ENCODE measurements around the gene CTSA.

CTSA gene

DNA sequence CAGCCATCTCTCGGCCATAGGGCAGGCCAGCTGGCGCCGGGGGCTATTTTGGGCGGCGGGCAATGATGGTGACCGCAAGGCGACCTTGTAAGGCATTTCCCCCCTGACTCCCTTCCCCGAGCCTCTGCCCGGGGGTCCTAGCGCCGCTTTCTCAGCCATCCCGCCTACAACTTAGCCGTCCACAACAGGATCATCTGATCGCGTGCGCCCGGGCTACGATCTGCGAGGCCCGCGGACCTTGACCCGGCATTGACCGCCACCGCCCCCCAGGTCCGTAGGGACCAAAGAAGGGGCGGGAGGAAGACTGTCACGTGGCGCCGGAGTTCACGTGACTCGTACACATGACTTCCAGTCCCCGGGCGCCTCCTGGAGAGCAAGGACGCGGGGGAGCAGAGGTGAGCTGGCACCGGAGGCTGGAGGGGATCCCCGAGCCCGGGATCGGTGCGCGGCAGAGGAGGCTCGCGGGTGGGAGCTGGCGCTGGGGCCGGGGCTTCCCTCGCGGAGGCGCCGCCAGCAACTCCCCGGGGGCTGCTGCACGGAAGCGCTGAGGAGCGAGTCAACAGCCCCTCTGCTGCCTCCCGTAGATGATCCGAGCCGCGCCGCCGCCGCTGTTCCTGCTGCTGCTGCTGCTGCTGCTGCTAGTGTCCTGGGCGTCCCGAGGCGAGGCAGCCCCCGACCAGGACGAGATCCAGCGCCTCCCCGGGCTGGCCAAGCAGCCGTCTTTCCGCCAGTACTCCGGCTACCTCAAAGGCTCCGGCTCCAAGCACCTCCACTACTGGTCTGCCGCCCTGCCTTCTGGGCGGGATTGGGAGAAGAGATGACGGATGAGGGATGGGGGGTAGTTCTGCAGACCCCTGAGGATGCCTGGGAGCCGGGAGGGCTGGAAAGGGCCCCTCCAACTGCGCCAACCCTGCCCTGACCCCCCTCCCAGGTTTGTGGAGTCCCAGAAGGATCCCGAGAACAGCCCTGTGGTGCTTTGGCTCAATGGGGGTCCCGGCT, at the start of gene CTSA, which contains the start of gene NEURL2:
Gene CTSA (plus strand): TSS at position 351 of the 999 bp plus-strand sequence. CDS start 234 bp downstream, at position 585.
Gene NEURL2 (minus strand): TSS at position 224 of the 999 bp plus-strand sequence. CDS start 217 bp downstream, at position 7.
- DNase-seq = peak; percentile 10

DNA sequence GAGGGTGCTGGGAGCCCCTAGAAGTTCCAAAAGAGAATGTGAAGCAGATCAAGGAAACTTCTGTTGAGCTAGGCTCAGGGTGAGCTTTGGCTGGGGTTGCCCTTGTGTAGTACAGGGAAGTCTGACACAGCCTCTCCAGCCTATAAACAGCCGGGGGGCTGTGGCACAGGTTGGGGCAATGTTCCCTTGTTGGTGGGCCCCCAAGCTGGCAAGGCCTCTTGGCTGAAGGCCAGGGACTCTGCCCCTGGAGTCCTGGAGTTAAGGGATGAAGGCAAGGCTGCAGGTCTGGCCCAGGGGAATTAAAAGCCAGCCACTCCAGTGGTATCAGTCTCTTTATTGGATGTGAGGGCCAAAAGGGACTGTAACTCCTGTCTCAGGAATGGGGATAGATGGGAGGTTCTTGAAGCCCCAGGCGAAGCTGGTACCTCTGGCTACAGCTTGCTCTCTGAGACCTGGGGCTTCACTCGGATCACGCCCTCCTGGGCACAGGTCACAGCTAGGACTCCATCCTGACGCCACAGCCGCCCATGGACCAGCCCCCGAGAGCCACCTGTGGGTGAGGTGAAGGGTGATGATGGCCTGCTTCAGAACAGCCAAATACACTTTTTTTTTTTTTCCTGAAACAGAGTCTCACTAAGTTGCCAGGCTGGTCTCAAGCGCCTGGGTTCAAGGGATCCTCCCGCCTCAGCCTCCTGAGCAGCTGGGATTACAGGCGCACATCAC, 49.6 kb upstream of the CTSA start:
- no peak for DNase-seq

- no peak for DNase-seq
Observed at GRCh38 chr20:45842169-45842812, 48.8 kb upstream of the CTSA start.

DNA sequence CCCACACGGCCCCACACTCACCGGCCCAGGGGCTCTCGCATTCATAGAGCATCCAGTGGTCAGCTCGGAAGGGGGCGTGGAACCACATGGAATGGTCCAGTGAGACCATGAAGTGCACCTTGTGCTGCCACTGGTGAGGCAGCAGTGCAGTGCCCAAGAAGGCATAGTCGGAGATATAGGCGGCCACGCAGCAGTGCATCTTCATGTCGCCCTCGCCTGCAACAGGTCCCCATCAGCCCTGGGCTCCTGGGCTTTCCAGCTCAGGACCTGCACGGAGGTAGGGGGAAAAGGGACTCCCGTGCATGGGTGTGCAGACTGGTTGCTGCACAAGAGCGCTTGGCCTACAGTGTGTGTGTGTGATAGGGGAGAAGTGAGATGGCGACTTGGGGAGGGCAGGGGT, 47.6 kb upstream of the CTSA start:
- DNase-seq = no peak

DNA sequence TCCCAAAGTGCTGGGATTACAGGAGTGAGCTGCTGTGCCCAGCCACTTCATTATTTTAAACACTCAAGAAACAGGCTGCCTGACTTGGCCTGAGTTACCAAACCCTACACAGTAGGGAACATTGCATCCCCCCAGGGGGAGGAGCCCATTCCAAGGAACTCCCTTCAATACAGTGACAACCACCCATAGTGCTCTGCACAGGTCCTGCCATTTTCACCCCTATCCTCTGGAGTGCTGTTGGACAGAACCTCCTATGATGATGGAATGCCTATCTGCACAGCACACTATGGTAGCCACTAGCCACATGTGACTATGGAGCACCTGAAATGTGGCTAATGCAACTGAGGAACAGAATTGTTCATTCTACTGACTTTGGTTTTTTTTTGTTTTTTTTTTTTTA, 45.7 kb upstream of the CTSA start:
- no peak for DNase-seq

GRCh38 chr20:45848421-45848820, 42.7 kb upstream of the CTSA start:
- no peak for DNase-seq

- DNase-seq = no peak
Observed at GRCh38 chr20:45848969-45849582, 42.1 kb upstream of the CTSA start.

GRCh38 chr20:45850238-45850637, 40.9 kb upstream of the CTSA start:
- DNase-seq = no peak

DNA sequence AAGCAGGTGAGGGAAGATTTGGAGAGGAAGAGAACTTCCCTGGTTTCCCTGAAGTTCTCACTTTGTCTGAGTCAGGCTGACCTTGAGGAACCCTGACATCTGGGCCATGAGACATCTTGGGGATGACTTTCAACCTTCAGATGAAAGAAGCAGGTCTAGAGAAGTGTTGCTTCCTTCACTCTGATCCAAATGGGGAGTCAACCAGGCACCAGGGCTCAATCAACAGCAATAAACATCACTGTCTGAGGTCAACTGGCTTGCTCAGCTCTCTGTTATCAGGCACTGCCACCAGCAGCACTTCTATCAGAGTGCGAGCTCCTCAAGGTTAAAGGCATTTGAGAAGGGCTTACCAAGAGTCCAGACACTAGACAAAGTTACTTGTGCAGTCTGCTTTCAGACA, 40.2 kb upstream of the CTSA start:
- no peak for DNase-seq

DNA sequence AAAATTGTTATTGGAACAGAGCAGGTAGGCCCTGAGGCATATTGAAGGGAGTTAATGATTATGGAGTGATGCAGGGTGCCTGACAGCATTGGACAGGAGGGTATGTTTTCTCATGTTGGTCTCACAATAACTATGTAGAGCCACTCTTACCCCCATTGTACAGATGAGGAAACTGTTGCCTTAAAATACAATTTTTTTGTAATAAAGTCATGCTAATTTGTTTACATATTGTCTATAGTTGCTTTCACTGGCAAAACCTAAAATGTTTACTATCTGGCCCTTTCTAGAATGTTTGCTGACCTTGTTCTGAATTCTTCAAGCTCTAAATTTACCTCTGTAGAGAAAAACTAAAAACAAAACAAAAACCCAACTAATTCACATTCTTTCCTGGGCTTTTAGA, 39.6 kb upstream of the CTSA start:
- no peak for DNase-seq

GRCh38 chr20:45852326-45852725, 38.8 kb upstream of the CTSA start:
- DNase-seq = no peak

DNA sequence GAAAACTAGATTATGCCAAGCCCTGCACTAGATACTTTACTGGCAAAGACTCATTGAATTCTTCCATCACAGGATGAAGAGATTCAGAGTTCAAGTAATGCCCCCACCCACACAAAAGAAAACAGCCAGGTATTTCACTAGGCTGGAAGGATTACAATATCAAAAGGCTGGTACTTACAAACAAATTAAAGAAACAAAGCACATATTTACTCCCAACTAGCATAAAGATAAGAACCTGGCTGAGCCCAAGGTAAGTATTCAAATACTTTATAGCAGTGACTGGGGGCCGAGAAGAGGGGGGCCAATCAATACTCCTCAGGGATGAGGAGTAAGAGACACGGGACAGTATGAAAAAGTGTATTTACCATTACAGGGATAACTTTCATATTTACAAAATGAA, 37.7 kb upstream of the CTSA start:
- no peak for DNase-seq

GRCh38 chr20:45857114-45857881, 33.8 kb upstream of the CTSA start, which contains the start of the genes ACOT8 and ZSWIM3:
Gene ACOT8 (minus strand): TSS chr20:45857392. CDS start chr20:45857315, 77 bp downstream.
Gene ZSWIM3 (plus strand): TSS chr20:45857614. CDS start chr20:45857826, 212 bp downstream.
- DNase-seq = peak; percentile 93

DNA sequence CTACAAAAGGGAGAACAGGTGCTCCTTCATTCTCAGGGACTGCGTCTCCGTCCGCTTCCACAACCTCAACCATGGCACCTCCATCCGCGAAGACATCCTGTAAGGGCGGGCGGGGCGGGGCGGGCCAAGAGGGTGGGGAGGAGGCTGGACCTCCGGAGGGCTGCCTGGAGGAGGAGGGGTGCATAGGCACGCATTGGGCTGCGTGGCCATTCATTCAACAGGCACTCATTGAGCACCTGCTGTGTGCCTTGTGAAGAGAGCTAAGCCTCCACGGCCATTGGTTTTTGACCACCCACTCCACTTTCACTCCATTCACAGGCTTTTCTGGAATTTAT, 33.3 kb upstream of the CTSA start:
- no peak for DNase-seq

GRCh38 chr20:45859916-45860315, 31.2 kb upstream of the CTSA start:
- no peak for DNase-seq

GRCh38 chr20:45860560-45861220, 30.4 kb upstream of the CTSA start:
- no peak for DNase-seq

DNA sequence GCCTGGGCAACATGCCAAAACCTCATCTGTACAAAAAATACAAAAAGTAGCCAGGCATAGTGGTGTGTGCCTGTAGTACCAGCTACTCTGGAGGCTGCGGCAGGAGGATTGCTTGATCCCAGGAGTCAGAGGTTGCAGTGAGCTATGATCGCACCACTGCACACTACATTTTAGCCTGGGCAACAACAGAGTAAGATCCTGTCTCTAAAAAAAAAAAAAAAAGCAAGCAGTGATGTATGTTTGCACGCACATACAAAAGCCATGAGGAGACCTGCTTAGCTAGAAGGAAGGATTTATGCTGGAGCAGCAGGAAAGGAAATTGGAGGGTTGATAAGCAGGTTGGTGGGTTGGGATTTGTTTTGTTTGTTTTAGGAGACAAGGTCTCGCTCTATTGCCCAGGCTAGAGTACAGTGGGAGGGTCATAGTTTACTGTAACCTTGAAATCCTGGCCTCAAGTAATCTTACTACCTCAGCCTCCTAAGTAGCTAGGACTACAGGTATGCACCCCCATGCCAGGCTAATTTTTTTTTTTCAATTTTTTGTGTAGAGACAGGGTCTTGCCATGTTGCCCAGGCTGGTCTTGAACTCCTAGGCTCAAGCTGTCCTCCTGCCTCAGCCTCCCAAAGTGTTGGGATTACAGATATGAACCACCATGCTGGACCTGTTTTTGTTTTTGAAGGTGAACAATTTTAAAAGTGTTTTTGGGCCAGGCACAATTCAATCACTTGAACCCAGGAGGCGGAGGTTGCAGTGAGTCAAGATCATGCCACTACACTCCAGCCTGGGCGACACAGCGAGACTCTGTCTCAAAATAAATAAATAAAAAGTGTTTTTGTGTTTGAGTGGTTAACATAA, 29.7 kb upstream of the CTSA start:
- peak; percentile 13 for DNase-seq

DNA sequence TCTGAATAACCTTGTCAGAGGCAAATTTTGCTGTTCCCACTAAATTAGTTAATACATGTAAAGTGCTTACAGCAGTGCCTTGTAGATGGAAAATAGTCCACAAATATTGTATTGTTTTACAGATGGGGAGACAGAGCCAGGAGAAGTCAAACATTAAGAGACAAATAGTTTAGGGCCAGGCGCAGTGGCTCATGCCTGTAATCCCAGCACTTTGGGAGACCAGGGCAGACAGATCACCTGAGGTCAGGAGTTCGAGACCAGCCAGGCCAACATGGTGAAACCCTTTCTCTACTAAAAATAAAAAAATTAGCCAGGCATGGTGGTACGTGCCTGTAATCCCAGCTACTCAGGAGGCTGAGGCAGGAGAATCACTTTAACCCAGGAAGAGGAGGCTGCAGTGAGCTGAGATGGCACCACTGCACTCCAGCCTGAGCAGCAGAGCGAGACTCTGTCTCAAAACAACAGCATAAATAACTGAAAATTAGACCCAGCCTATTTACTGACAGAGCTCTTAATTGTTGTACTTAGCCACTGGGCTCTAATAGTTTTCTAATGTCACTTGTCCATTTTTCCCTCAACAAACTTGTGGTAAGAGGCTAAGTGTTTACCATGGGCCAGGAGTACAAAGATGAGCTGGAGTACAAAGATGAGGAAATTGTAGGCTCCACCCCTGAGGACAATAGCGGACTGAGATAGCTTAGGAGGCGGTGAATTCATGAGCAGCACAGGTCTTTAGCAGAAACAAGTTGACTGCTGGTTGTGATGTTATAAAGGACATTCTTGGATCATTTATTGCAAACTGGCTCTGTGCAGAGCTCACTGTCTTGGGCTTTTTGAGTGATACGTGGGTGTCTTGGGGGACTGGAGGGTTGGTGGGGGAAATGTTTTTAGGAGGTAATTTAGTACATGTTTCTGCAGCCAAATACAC, 27.3 kb upstream of the CTSA start:
- no peak for DNase-seq

DNA sequence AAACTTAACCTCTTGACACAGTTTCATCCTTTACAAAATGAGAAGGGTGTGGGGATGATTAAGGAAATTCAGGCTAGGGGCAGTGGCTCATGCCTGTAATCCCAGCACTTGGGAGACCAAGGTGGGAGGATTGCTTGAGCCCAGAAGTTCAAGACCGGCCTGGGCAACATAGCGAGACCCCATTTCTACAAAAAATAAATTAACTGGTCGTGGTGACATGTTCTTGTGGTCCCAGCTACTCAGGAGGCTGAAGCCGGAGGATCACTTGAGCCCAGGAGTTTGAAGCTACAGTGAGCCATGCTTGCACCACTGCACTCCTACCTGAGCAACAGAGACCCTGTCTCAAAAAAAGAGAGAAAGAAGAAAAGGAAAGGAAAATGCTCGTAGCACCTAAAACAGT, 24.7 kb upstream of the CTSA start:
- DNase-seq = no peak

Measured in DMS79 treated with DMSO at 0.1 percent for 48 hours (cell line).